ENCODE results near the gene C17orf113. TPM values are rescaled to one million over a fixed set of nuclear protein-coding genes. Genes with fewer than 3 reads are reported as not detected.

The C17orf113 gene
- total RNA-seq, 2 experiments from 2014 or later, result 0.42 to 0.55 TPM

GRCh38 chr17:41996855-41997164 is 53.6 kb downstream of the C17orf113 start:
- Histone ChIP-seq H3K4me3 (ENCODE audit: low read length) (no peak overlapping the region), H3K27ac (ENCODE audit: low read depth in 1 of 2, low read length in 2 of 2) (no peak overlapping the region), H3K27me3 (ENCODE audit: control insufficient read depth in 1 of 2, insufficient read depth in 2 of 2, low read length in 2 of 2) (no peaks in the 10 kb centered on the region), H3K9me3 (ENCODE audit: control insufficient read depth in 1 of 2, insufficient read depth in 1 of 2, low read length in 2 of 2) (no peaks in the 10 kb centered on the region), H3K36me3 (ENCODE audit: insufficient read depth, low read length) (peaks cover 85% of the 10 kb centered on the region), H3K4me1 (ENCODE audit: insufficient read depth, low read length) (no peaks in the 10 kb centered on the region)
- no peak overlapping the region for H3K27ac Mint-ChIP-seq
- no peak overlapping the region for H3K4me3 Mint-ChIP-seq
- H3K4me1 Mint-ChIP-seq (ENCODE audit: low read depth), result no peaks in the 10 kb centered on the region
- DNase-seq, result no peak
- ChIA-PET POLR2A (no interaction called here), CTCF (interaction anchor here (0.6 to 1.3 kb wide), 2 partner anchors 8 to 10 kb away, joined by 3 read pairs; no protein-coding TSS in a partner anchor)
- H3K36me3 Mint-ChIP-seq (ENCODE audit: low read depth), result peaks cover 89% of the 10 kb centered on the region
- H3K27me3 Mint-ChIP-seq, result no peaks in the 10 kb centered on the region
- intact Hi-C loops (cut with DNase I, micrococcal nuclease), result no loop called here
- H3K9me3 Mint-ChIP-seq, result no peaks in the 10 kb centered on the region
- no peak for TF ChIP-seq CTCF (IDR thresholded peaks at IDR 0.05)
- ATAC-seq (ENCODE audit: poor library complexity), result no peak

GRCh38 chr17:41992576-41992975 is 57.8 kb downstream of the C17orf113 start:
- Histone ChIP-seq H3K27me3 (ENCODE audit: control insufficient read depth in 1 of 2, insufficient read depth in 2 of 2, low read length in 2 of 2) (no peaks in the 10 kb centered on the region), H3K4me1 (ENCODE audit: insufficient read depth, low read length) (no peaks in the 10 kb centered on the region), H3K36me3 (ENCODE audit: insufficient read depth, low read length) (peaks cover 89% of the 10 kb centered on the region), H3K4me3 (ENCODE audit: low read length) (no peak overlapping the region), H3K9me3 (ENCODE audit: control insufficient read depth in 1 of 2, insufficient read depth in 1 of 2, low read length in 2 of 2) (no peaks in the 10 kb centered on the region), H3K27ac (ENCODE audit: low read depth in 1 of 2, low read length in 2 of 2) (no peak overlapping the region)
- POLR2A ChIA-PET, result interaction anchor here (1.2 kb wide), 1 partner anchor 26 kb away, joined by 5 read pairs; the partner anchor contains the start of gene CNP
- TF ChIP-seq CTCF (IDR thresholded peaks at IDR 0.05), result no peak
- Mint-ChIP-seq H3K9me3 (no peaks in the 10 kb centered on the region), H3K27me3 (no peaks in the 10 kb centered on the region), H3K27ac (no peak overlapping the region), H3K4me3 (no peak overlapping the region), H3K36me3 (ENCODE audit: low read depth) (peaks cover 94% of the 10 kb centered on the region), H3K4me1 (ENCODE audit: low read depth) (no peaks in the 10 kb centered on the region)
- CTCF ChIA-PET, result no interaction called here
- ATAC-seq (ENCODE audit: poor library complexity), result no peak
- intact Hi-C loops (cut with DNase I, micrococcal nuclease), result no loop called here
- DNase-seq, result no peak

- no peaks in the 10 kb centered on the region for H3K9me3 ChIP-seq (ENCODE audit: control insufficient read depth in 1 of 2, insufficient read depth in 1 of 2, low read length in 2 of 2)
- ChIA-PET CTCF (interaction anchor here (1.3 kb wide), 1 partner anchor 27 kb away, joined by 3 read pairs; the partner anchor contains the start of gene DNAJC7), POLR2A (no interaction called here)
- Mint-ChIP-seq H3K9me3 (no peaks in the 10 kb centered on the region), H3K4me1 (ENCODE audit: low read depth) (no peaks in the 10 kb centered on the region), H3K27me3 (no peaks in the 10 kb centered on the region), H3K27ac (no peak overlapping the region), H3K36me3 (ENCODE audit: low read depth) (peaks cover 92% of the 10 kb centered on the region), H3K4me3 (no peak overlapping the region)
- ATAC-seq (ENCODE audit: poor library complexity) (no peak), DNase-seq (no peak)
- no peaks in the 10 kb centered on the region for H3K4me1 ChIP-seq (ENCODE audit: insufficient read depth, low read length)
- TF ChIP-seq CTCF (IDR thresholded peaks at IDR 0.05), result no peak
- no peak overlapping the region for H3K4me3 ChIP-seq (ENCODE audit: low read length)
- H3K27me3 ChIP-seq (ENCODE audit: control insufficient read depth in 1 of 2, insufficient read depth in 2 of 2, low read length in 2 of 2), result no peaks in the 10 kb centered on the region
- peaks cover 87% of the 10 kb centered on the region for H3K36me3 ChIP-seq (ENCODE audit: insufficient read depth, low read length)
- H3K27ac ChIP-seq (ENCODE audit: low read depth in 1 of 2, low read length in 2 of 2), result no peak overlapping the region
- intact Hi-C loops (cut with DNase I, micrococcal nuclease), result no loop called here
These were observed 60.5 kb downstream of the C17orf113 start for GRCh38 chr17:41989702-41990419.
